ENCODE measurements around the gene CPNE8.

DNA sequence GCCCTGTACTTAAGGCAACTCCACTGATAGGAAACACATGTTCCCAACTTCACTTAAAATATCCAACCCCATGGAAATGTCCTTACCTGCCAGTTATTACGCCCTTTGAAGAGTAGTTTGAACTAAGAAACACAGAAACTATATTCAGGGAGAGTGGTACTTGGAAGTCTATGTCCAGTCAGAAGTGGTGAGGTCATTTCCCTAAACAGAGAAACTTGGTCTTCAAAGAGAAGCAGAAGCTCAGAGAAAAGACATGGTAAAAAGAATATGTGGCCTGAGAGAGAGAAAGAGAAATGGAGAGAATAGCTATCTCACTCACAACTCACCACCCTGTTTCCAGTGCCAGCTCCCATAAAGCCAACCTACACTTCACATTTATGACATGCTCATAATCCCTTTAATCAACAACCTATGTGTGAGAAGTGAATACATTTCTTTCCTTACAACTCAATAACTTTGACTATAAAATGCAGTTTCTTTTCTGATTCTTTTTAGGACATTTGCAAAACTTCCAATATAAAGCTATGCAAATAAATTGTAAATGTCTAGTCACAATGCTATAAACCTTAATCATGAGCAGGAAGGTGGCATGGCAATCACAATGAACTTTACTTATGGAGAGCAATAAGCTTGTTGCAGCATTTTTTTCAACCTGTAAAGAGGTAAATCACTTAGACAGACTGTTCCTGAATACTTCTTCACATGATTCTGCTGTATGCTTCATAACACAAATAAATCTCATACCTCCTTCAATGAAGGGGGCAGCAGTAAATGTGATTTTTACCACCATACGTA lies 67.1 kb downstream of the CPNE8 start:
- TF ChIP-seq, protein P1, sequence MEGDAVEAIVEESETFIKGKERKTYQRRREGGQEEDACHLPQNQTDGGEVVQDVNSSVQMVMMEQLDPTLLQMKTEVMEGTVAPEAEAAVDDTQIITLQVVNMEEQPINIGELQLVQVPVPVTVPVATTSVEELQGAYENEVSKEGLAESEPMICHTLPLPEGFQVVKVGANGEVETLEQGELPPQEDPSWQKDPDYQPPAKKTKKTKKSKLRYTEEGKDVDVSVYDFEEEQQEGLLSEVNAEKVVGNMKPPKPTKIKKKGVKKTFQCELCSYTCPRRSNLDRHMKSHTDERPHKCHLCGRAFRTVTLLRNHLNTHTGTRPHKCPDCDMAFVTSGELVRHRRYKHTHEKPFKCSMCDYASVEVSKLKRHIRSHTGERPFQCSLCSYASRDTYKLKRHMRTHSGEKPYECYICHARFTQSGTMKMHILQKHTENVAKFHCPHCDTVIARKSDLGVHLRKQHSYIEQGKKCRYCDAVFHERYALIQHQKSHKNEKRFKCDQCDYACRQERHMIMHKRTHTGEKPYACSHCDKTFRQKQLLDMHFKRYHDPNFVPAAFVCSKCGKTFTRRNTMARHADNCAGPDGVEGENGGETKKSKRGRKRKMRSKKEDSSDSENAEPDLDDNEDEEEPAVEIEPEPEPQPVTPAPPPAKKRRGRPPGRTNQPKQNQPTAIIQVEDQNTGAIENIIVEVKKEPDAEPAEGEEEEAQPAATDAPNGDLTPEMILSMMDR (optimal IDR thresholded peaks at IDR 0.05 in 1 of 3, IDR thresholded peaks at IDR 0.05 in 1 of 3, conservative IDR thresholded peaks at IDR 0.05 in 1 of 3; ENCODE audit: extremely low read depth in 1 of 3, insufficient read depth in 2 of 3, low read length in 3 of 3), result no peak
- no peak for TF ChIP-seq EZH2 (IDR thresholded peaks at IDR 0.05; ENCODE audit: low read length)
